ENCODE data around the gene DUSP2. TPM values are rescaled to one million over a fixed set of nuclear protein-coding genes. Genes with fewer than 3 reads are reported as not detected.

The DUSP2 gene
- total and polyA plus RNA-seq, 9 of the 15 experiments (the other 6 are each of a cell fraction or from before 2014, with no cell fraction given) = 0.04 to 0.18 TPM; not detected in 7

DNA sequence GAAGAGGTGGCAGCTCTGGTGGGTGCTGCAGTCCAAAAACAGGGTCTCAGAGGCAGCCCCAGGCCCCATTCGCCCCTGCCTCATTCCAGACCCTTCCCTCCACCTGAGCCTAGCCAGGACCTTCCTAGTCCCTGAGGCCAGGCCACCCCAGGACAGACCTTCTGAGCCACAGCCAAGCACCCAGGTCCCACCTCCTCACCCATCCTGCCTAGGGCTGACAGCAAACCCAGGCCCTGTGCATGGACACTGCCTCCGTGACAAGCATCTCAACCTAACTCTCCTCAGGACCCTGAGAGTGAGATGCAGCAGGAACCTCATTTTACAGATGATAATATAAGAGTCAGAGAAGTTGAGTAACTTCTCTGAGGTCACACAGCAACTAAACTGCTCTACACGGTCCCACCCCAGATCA lies 44.3 kb downstream of the DUSP2 start:
- no TSS peak for BruUV-seq (replicated peaks)
- Histone ChIP-seq H2AFZ (ENCODE audit: low read depth, low read length) (no peak overlapping the region), H3K36me3 (ENCODE audit: control insufficient read depth, insufficient read depth, low read length) (no peaks in the 10 kb centered on the region), H3K79me2 (ENCODE audit: control insufficient read depth, insufficient read depth, low read length) (no peaks in the 10 kb centered on the region), H3K9me3 (replicated peaks; ENCODE audit: control insufficient read depth, insufficient read depth, low read depth, low read length) (no peaks in the 10 kb centered on the region), H3K4me1 (replicated peaks in 1 of 2; ENCODE audit: control insufficient read depth in 2 of 2, insufficient read depth in 2 of 2, low read length in 2 of 2) (peaks cover 0 to 8% of the 10 kb centered on the region in 2 experiments; a peak in 1 of 5 replicates), H3K27me3 (ENCODE audit: control insufficient read depth in 2 of 2, insufficient read depth in 2 of 2, low read length in 2 of 2) (peaks cover 0 to 26% of the 10 kb centered on the region in 2 experiments; a peak in 3 of 5 replicates), H4K20me1 (replicated peaks; ENCODE audit: control insufficient read depth, insufficient read depth, low read length) (peaks cover 3% of the 10 kb centered on the region; the same call in 1 of the 2 replicates), H3K27ac (ENCODE audit: extremely low read depth, low read depth, low read length) (no peak overlapping the region), H3K9ac (ENCODE audit: insufficient read depth in 1 of 2, low read depth in 2 of 2, low read length in 2 of 2) (no peak overlapping the region), H3K4me3 (no peak overlapping the region), H3K9me1 (ENCODE audit: control insufficient read depth, insufficient read depth, low read length) (no peaks in the 10 kb centered on the region), H3K4me2 (ENCODE audit: insufficient read depth, low read length) (no peak overlapping the region)
- 2% methylated on average over 3 of the region's 3 CpGs for WGBS (ENCODE audit: insufficient coverage, low coverage, missing lambda C conversion rate)
- TF ChIP-seq RBM25 (IDR thresholded peaks at IDR 0.05; ENCODE audit: low read depth, low read length, severe bottlenecking) (peak; percentile 57), ZNF668 (CRISPR knock-in tag; IDR thresholded peaks at IDR 0.05) (no peak), ZFP36 (IDR thresholded peaks at IDR 0.05; ENCODE audit: low read depth, low read length, partially characterized antibody) (peak; percentile 70), BCOR (IDR thresholded peaks at IDR 0.05) (peak; percentile 84), KDM1A (IDR thresholded peaks at IDR 0.05) (peak; percentile 58 to 61; a peak in 3 of 4 replicates), HLTF (IDR thresholded peaks at IDR 0.05) (no peak)
- DNase-seq (ENCODE audit: extremely low read depth in 1 of 4, low spot score in 3 of 4) (no peak), ATAC-seq (no peak), FAIRE-seq (no peak)
- intact Hi-C loops (cut with micrococcal nuclease) (no loop called here), in situ Hi-C loops (cut with MboI) (no loop called here)
- ChIA-PET CTCF (ENCODE audit: low intra/inter-chr PET ratio) (no interaction called here), POLR2A (interaction anchor here (0.5 to 1.6 kb wide), 2 partner anchors 8 to 42 kb away, joined by 3 to 6 read pairs; no protein-coding TSS in a partner anchor)

Data from K562 (cell line).